GM20431 (cell line): ENCODE results near the gene TST.

Source experiments
- in situ Hi-C: fragments of 300-500 bp; cut with MseI, MboI; formaldehyde crosslinking; loops from one replicate; pipeline ENCODE4 v1.15.0; 2020; ENCODE audit warnings: low sequenced_read_pairs; ENCODE audit not compliant: unreplicated experiment

Gene TST

GRCh38 chr22:36966851-36967540 is 52.3 kb downstream of the TST start:
- in situ Hi-C loops, result no loop called here

- in situ Hi-C loops, result no loop called here
Measured at GRCh38 chr22:36965696-36966095, 53.6 kb downstream of the TST start.

DNA sequence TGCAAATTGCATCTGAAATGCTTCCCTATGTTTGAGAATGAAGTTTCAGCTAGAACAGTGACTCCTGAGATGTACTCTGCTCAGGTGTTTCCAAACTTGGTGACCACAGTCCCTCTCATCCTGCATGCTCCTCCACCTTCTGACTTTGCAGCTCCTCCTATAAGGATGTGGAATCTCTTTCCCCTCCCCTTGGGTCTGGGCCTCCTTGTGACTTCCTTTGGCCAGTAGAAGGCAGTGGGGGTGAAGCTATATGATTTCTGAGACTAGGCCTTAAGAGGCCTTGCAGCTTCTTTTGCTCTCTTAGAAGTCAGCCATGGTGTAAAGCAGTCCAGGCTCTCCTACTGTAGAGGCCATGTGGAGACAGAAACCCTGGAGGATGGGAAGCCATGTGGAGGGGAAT is 55.1 kb downstream of the TST start:
- in situ Hi-C loops, result no loop called here

- in situ Hi-C loops, result no loop called here
Measured at GRCh38 chr22:36963302-36963701, 55.9 kb downstream of the TST start.

- in situ Hi-C loops, result no loop called here
Measured at GRCh38 chr22:36961626-36962025, 57.6 kb downstream of the TST start.
